Stimulated activated CD4-positive, alpha-beta T cell treated with anti-CD3 and anti-CD28 coated beads, TNF-alpha, amount 100 ng/mL, for 1 hour (primary cell): ENCODE data around the gene SULT4A1.

Experiments
- DNase-seq, 3 donors: peaks; one replicate each; pipeline ENCODE4 v3.0.0-alpha.2; 2020; ENCODE audit warnings: low read depth in 3 of 3, low spot score in 1 of 3

SULT4A1 gene

GRCh38 chr22:43828998-43829782, 33.1 kb downstream of the SULT4A1 start:
- DNase-seq: no peak

DNA sequence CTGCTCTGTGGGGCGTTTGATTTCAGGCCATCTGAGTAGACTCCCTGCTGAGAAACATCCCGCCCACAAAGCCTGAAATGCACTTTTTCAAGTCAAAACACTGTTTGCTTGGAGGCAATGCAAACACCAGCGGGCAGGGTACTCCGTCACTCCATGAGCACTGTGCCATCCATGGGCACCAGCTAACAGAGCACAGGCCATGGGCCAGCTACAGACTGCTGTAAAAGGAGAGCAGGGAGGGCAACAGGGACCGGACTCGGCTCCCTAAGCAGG, 33.7 kb downstream of the SULT4A1 start:
- no peak for DNase-seq

- no peak for DNase-seq
Measured at GRCh38 chr22:43827926-43828724, 34.2 kb downstream of the SULT4A1 start.

GRCh38 chr22:43827003-43827735, 35.1 kb downstream of the SULT4A1 start:
- no peak for DNase-seq

- no peak for DNase-seq
Measured at GRCh38 chr22:43826142-43827002, 35.9 kb downstream of the SULT4A1 start.

DNA sequence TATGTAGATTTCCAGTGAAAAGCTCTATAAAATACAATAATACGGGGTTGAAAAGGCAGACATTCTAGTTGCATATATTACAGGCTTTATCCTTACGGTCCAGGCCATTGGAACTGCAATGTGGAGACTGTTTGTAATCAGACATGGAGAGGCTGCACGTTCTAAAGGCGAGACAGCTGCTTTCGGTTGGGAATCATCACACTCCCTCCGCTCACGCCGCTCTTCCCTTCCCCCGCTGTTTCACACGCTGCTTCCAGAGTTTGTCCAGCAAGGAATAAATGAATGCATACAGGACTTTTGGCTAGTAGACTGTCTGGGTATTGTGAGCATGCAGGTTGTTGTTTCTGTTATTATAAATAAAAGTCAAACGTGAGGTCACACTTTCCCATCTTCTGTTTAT, 36.7 kb downstream of the SULT4A1 start:
- DNase-seq: no peak

DNA sequence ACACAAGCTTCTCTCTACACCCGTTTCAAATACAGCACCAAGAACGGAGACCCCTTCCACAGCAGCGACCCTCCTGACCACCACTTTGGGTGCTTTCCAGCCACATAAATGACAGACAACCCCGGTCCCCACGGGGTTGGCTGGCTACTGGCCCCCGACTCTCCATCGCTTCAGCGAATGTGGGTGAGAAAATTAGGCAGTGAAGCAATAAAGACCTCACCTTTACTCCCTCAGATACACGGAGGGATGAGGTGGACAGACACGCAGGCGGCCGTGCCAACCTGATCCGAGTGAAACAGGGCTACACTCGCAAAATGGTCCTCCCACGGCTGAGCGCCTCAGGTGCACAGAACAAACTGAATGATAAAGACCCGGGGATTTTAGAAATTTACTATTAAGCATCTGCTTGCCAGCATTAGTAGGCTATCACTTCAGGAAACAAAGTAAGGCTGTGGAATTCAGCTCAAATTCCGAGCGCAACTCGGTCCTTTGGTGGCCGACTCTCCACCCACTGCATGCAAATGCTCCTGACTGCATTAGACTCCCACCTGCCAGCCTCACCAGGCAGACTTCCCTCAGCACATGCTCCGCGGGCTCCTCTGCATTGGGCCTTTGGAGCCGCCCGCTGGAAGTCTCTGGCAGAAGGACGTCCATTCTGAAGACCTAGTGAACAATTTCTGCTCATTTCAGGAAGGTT, 37.4 kb downstream of the SULT4A1 start:
- no peak for DNase-seq

DNA sequence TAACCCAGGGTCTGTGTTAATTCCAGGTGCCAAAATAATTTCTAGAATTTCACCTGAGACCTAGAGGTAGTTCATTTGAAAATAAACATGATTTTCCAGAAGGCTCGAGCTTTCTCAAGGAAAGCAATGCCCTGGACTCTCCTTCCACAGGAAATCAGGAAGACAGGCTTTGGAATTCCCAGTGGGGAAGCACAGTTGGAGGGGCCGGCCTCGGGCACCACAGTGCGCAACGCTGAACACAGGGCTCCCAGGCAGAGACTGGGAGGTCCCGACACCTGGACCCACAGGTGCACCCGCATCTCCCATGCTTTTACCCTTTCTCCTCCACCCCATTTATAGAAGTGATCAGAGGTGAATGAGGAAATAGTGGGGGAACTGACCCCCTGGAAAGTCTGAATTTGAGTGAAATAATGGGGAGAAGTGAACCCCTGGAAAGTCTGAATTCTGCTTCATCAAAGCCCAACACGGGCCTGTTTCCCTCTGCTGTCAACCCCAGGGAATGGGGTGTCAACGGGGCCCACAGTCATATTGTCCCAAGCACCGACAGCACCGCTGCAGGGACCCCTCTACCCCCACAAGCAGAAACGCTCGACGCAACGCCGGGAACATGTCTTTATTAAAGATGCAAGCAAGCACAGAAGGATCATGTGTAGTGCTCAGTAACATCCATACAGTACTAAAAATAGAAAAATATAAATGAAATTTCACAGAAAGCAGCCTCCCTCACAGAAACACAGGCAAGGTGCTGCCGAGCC, 38.2 kb downstream of the SULT4A1 start:
- DNase-seq: no peak

- DNase-seq: no peak
Measured at GRCh38 chr22:43823353-43823908, 38.9 kb downstream of the SULT4A1 start.

GRCh38 chr22:43821606-43822425, 40.5 kb downstream of the SULT4A1 start:
- no peak for DNase-seq

- DNase-seq: no peak
Measured at GRCh38 chr22:43820651-43821305, 41.5 kb downstream of the SULT4A1 start.

DNA sequence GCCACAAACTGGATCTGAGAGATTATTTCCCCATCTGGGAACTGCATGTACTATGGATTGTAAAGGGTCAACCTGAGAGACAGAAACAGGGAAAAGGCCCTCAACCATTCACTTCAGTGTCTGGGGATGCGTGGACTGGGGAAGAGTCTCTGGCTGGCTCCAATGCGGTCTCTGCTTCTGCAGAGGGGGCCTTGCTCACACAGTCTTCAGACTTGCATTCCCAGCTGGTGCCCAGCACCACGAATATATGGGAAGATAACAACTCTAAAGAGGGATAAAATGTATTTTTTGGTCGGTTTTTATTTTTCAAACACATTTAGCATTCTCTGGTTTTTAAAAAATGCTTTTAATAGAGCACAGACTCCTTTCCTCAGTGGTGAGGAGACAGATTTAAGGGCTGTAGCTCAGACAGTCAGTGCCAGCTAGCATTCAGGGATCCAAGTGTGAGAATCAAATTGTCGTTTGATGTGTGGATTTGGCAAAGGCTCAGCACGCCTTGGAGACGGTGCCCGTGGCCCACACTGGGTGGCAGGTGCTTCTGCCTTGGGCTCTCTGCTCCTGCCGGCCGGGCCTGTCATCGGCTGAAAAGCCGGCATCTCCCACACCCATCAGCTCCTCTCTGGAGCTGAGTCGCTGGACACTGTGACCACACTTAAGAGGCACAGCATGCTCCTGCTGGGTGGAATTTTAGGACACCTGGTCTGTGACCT, 42.2 kb downstream of the SULT4A1 start:
- no peak for DNase-seq

GRCh38 chr22:43819421-43819921, 42.8 kb downstream of the SULT4A1 start:
- DNase-seq: no peak

DNA sequence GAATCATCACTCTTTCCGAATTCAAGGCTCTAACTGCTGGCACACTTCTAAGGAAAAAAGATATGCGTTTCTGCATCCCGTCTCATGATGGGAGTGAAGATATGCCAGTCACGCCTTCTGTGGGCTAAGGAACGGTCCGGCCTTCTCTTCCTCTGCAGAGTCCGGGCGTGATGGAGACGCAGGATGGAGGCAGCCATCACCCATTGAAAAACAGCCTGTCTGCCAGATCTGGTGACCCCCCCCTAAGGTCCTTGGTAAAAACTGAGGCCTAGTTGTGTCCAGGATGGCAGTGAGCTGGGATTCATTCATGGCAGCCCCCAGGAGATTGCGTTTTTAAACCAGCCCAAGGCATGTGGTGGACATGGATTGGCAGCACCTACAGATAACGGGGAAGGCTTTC, 43.3 kb downstream of the SULT4A1 start:
- no peak for DNase-seq

DNA sequence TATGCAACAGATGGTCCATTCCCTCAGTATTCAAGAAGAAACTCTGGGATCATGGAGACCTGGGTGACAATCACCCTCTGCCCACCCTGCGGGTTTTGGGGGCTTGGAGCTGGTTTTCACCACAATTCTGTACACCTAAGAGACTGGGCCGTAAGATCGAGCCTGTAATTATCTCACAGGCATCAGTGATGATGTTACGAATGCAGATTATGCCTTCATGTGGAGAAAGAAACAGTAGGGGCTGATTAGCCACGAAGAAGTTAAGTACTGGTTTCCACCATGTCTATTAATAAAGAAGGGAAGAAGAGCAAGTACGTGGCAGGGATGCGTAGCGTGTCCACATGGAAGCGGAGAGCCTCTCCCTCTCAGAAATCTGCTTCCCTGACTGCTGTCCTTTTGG, 44.9 kb downstream of the SULT4A1 start:
- no peak for DNase-seq

- no peak for DNase-seq
Measured at GRCh38 chr22:43814264-43814663, 48.0 kb downstream of the SULT4A1 start.

GRCh38 chr22:43812890-43813289, 49.4 kb downstream of the SULT4A1 start:
- DNase-seq: no peak
